ENCODE measurements around the gene CPEB1.

CPEB1 gene

GRCh38 chr15:82647045-82647834, at the start of gene CPEB1:
Gene CPEB1 (minus strand): TSS chr15:82647363. CDS start chr15:82628459, 18,904 bp downstream.
- no peak for FAIRE-seq

GRCh38 chr15:82692171-82692570, 45.0 kb upstream of the CPEB1 start:
- no peak for FAIRE-seq

DNA sequence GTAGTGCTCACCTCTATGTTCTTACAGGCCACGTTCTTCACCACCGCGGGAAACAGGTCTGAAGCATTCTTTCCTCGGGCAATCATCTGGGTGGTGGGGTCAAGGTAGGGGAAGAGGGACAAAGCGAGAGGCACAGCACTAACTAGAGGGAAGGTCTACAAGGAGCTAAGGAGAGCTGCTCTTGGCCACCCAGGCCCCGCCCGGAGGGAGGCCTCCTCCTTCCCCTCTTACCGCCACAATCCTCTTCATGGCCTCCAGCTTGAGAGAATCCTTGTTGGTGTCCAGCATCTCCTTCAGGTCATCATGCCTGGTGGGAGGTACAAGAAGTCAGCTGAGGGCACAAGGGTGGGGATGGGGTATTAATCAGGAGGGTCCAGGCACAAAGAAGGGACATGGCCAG, 42.0 kb upstream of the CPEB1 start:
- FAIRE-seq = no peak

DNA sequence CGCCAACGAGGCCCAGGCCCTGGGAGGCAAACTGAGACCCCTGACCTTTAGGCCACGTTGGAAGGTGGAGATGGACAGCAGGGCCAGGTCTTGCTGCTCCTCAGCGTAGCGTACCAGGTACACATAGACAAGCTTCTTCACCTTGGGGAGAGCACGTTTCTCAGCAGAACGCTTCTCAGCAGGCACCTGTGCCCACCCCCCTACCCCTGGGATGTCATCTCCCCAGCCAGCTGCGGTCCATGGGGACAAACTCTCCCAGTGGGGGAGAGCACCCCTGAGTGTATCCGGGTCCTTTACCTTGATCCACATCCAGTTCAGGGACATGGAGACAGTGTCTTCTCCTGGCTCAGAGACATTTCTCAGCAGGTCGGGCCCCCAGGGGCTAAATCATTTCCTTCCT, 41.5 kb upstream of the CPEB1 start:
- no peak for FAIRE-seq

- FAIRE-seq = no peak
Observed at GRCh38 chr15:82681371-82681770, 34.2 kb upstream of the CPEB1 start.

GRCh38 chr15:82680200-82681102, 33.3 kb upstream of the CPEB1 start:
- FAIRE-seq = no peak

DNA sequence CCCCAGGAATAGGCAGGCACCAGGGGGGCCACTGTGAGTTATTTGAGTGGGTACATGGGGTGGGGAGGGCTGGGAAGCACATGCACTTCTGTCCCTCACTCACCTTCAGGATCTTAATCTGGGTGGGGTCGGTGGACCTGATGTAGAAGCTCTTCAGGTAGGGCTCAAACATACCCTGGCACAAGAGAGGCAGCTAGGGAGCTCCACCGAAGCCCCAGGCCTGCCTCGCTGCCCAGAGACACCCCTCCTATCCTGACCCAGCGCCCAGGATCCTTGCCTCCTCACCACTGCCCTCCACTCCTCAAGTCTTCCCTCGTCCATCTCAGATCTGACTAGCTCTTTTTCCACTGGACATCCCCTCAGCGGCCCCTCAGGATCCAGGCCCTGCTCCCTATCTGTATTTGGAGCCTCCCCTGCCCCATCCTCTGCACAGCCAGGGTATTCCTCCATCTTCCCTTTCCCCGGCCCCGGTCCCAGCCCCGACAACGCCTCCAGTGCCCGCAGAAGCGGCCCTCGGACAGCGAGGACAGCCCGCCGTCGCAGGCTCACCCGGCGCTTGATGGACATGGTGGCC, 32.5 kb upstream of the CPEB1 start:
- no peak for FAIRE-seq

GRCh38 chr15:82677720-82678323, 30.7 kb upstream of the CPEB1 start:
- no peak for FAIRE-seq

DNA sequence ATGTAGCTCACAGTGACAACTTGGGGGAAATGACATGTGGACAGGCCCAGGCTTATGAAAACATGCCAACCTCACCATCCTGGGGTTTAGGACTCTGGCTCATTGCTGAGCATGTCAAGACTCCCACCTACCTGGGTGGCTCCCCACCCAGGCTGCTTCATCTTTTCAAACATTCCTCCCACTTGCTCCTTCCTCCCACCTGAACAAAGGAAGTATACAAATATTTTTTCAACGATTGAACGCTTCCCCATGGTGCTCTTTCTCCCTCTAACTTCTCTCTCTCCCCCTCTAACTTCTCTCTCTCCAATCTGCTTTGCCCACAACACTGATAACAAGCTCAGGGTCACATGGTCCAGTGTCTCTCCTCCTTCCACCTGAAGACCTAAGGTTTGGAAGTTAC, 27.7 kb upstream of the CPEB1 start:
- FAIRE-seq = no peak

DNA sequence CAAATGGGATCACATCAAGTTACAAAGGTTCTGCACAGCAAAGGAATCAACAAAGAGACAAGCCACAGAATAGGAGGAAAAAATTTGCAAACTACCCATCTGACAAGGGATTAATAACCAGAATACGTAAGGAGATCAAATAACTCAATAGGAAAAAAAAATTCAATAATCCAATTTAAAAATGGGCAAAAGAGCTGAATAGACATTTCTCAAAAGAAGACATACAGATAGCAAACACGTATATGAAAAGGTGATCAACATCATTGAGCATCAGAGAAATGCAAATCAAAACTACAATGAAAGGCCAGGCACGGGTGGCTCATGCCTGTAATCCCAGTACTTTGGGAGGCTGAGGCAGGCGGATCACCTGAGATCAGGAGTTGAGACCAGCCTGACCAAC, 23.5 kb upstream of the CPEB1 start:
- no peak for FAIRE-seq

DNA sequence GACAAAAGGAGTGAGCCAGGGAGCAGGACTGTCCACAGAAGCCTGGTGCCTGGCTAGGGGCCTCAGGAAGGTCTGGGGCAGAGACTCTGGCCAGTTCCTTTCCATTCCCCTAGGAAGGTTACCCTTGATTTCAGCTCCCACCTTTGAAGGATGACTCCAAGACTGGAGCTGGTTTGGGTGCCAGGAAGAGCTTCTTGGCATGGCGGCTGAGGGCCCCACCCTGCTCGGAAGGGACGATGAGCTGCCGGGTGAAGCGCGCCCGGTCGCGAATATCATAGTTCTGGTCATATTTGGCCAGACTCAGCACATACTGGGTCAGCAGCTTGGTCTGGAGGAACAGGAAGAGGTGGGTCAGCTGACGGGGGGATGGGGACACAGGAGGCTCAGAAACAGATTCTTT, 19.4 kb upstream of the CPEB1 start:
- FAIRE-seq = no peak

GRCh38 chr15:82664021-82664420, 16.9 kb upstream of the CPEB1 start:
- no peak for FAIRE-seq

- FAIRE-seq = no peak
Observed at GRCh38 chr15:82663186-82663600, 16.0 kb upstream of the CPEB1 start.

GRCh38 chr15:82662641-82663040, 15.5 kb upstream of the CPEB1 start:
- no peak for FAIRE-seq

DNA sequence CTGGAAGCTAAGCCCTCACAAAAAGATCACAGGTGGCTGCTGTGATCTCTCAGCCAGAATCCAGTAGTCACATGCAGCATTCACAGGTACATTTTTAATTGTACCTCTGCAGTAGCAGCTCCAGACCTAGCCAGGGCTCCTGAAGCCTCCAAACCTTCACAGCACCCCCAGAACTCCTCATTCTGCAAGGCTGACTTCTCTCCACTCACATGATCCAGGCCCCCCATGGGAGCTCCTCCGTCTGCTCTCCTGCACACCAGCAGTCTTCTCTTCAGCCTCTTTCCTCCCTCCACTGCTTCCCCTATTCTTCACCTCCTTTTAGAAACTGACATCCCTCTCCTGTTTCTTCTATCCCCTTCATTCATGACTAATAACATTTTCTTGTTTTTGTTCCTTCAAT, 13.2 kb upstream of the CPEB1 start:
- no peak for FAIRE-seq

GRCh38 chr15:82656641-82657266, 9.6 kb upstream of the CPEB1 start:
- FAIRE-seq = no peak

GRCh38 chr15:82655606-82656005, 8.4 kb upstream of the CPEB1 start:
- no peak for FAIRE-seq

GRCh38 chr15:82653483-82654168, 6.5 kb upstream of the CPEB1 start:
- FAIRE-seq = no peak

GRCh38 chr15:82651708-82652107, 4.5 kb upstream of the CPEB1 start:
- FAIRE-seq = no peak

- no peak for FAIRE-seq
Observed at GRCh38 chr15:82650046-82650670, 3.0 kb upstream of the CPEB1 start.

DNA sequence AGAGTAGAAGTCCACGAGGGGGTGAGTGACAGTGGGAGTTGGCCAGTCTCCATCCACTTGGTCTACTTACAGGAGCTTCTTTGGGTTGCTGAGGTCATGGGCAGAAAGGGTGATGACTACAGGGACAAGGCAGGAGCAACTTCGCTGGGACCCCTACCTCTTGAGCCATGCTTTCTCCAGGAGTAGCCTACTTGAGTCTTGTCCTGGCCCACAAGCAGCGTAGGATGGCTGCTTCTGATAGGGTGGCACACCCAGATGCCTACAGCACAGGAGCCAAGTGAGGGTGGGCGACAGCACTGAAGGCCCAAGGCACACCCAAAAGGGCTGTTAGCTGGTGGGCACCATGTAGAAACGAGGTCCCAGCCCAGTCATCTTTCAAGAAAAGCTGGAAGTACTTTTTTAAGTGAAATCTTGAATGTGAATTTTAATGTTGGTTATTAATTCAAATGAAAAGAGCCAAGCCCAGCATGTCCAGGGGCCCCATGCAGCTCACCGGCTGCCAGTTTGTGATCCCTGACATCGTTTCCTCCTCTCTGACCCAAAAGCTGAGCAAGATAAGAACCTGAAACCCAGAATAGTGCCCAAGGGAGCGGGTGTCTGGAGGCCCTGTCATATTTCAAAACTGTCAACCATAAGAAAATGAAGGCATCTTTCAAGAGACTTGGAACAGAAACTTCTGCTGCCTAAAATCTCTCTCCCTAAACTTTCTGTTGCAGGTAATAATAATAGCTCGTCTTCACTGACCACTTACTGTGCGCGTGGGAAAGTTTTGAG, 2.2 kb upstream of the CPEB1 start:
- FAIRE-seq = no peak
